NB4 (cell line): ENCODE data around the gene BCL2.
"Not testable (repeated sequence)": the region's sequence is repeated elsewhere in the genome, so short reads cannot be mapped to it uniquely, and the experiment has no call there.

Experiments
- DNase-seq: peaks from one replicate; pipeline ENCODE4 v3.0.0; 2010; ENCODE audit warnings: low read depth
- H3K4me3 ChIP-seq: one replicate; pipeline ENCODE4 v1.5.1; 2011; ENCODE audit warnings: mild to moderate bottlenecking, low read depth, low read length, moderate library complexity
- CTCF ChIP-seq: IDR thresholded peaks from one replicate; pipeline ENCODE4 v1.5.1; 2012; ENCODE audit warnings: low read depth, low read length
- MAX ChIP-seq: IDR thresholded peaks from 2 replicates; pipeline ENCODE4 v1.6.1; 2011; ENCODE audit warnings: low read depth, low read length
- MYC ChIP-seq: IDR thresholded peaks from 2 replicates; pipeline ENCODE4 v1.6.1; 2011; ENCODE audit warnings: low read depth, low read length
- POLR2A ChIP-seq: IDR thresholded peaks from 2 replicates; pipeline ENCODE4 v1.6.1; 2011; ENCODE audit warnings: mild to moderate bottlenecking; ENCODE audit not compliant: insufficient read length; ENCODE audit errors: extremely low read depth

BCL2 gene

GRCh38 chr18:63192885-63193349 is 126.7 kb downstream of the BCL2 start:
- TF ChIP-seq MYC: no peak
- TF ChIP-seq MAX: no peak
- TF ChIP-seq POLR2A: no peak
- TF ChIP-seq CTCF: no peak
- no peak for DNase-seq

GRCh38 chr18:63192126-63192884 is 127.3 kb downstream of the BCL2 start:
- H3K4me3 ChIP-seq: no peak overlapping the region
- peak; percentile 46 for DNase-seq
- no peak for TF ChIP-seq POLR2A
- no peak for TF ChIP-seq CTCF
- TF ChIP-seq MYC: no peak
- TF ChIP-seq MAX: no peak

More at GRCh38 chr18:63192885-63193349, 126.7 kb downstream of the BCL2 start:
- H3K4me3 ChIP-seq: no peak overlapping the region

- no peak for TF ChIP-seq CTCF
- TF ChIP-seq MAX: no peak
- no peak for TF ChIP-seq MYC
- no peak for TF ChIP-seq POLR2A
- DNase-seq: no peak
- no peak overlapping the region for H3K4me3 ChIP-seq
These were observed 128.2 kb downstream of the BCL2 start for GRCh38 chr18:63191413-63191812.

GRCh38 chr18:63190838-63191237 is 128.7 kb downstream of the BCL2 start:
- not testable (repeated sequence) for DNase-seq, H3K4me3 ChIP-seq

- no peak overlapping the region for H3K4me3 ChIP-seq
- TF ChIP-seq MYC: no peak
- TF ChIP-seq POLR2A: no peak
- TF ChIP-seq CTCF: no peak
- TF ChIP-seq MAX: no peak
These were observed 129.8 kb downstream of the BCL2 start for GRCh38 chr18:63189817-63190216.

GRCh38 chr18:63189041-63189440 is 130.5 kb downstream of the BCL2 start:
- H3K4me3 ChIP-seq: no peak overlapping the region
- DNase-seq: no peak
- TF ChIP-seq MAX (no peak), CTCF (no peak), POLR2A (no peak), MYC (no peak)

More at GRCh38 chr18:63189817-63190216, 129.8 kb downstream of the BCL2 start:
- no peak for DNase-seq
